T-helper 9 cell (primary cell): ENCODE results near the gene S100A16.

Source experiments
- DNase-seq: peaks from one replicate; pipeline ENCODE4 v3.0.0-alpha.2; 2020

The S100A16 gene

GRCh38 chr1:153561466-153561985 is 51.4 kb downstream of the S100A16 start:
- DNase-seq, result no peak

GRCh38 chr1:153560771-153561465 is 52.0 kb downstream of the S100A16 start:
- DNase-seq, result no peak

- no peak for DNase-seq
Observed at GRCh38 chr1:153560241-153560640, 52.7 kb downstream of the S100A16 start.

- DNase-seq, result no peak
Observed at GRCh38 chr1:153557877-153558276, 55.1 kb downstream of the S100A16 start.
